GM23338 (cell line): Measurements from ENCODE around the gene CDC25C. TPM values are rescaled to one million over a fixed set of nuclear protein-coding genes. Genes with fewer than 3 reads are reported as not detected.

Source experiments
- ATAC-seq: fragments of 200-7000 bp; cut with Tn5 transposase; 3 replicates; pipeline ENCODE4 v1.9.1; 2020
- DNase-seq: peaks from one replicate; pipeline ENCODE4 v3.0.0-alpha.2; 2015; ENCODE audit warnings: low spot score
- H2AFZ ChIP-seq: fragments of 200-600 bp; sonication (generic); 2 replicates; pipeline ENCODE4 v1.8.0; 2016; ENCODE audit warnings: antibody characterized with exemption, mild to moderate bottlenecking, moderate library complexity
- H3F3A ChIP-seq: fragments of 200-600 bp; sonication (generic); replicated peaks from 2 replicates; pipeline ENCODE4 v1.8.0; 2017; ENCODE audit warnings: antibody characterized with exemption, mixed run types, low read depth
- H3K27ac ChIP-seq: fragments of 200-600 bp; sonication (generic); 2 replicates; pipeline ENCODE4 v1.6.1; 2016; ENCODE audit warnings: low read depth
- H3K27me3 ChIP-seq: fragments of 200-600 bp; sonication (generic); 2 replicates; pipeline ENCODE4 v1.8.0; 2016; ENCODE audit warnings: mild to moderate bottlenecking, mixed run types, moderate library complexity; ENCODE audit not compliant: insufficient read depth
- H3K36me3 ChIP-seq: fragments of 200-600 bp; sonication (generic); 2 replicates; pipeline ENCODE4 v1.8.0; 2016; ENCODE audit warnings: mild to moderate bottlenecking; ENCODE audit not compliant: insufficient read depth
- H3K4me1 ChIP-seq: fragments of 200-600 bp; sonication (generic); 2 replicates; pipeline ENCODE4 v1.8.0; 2016; ENCODE audit warnings: mild to moderate bottlenecking, moderate library complexity; ENCODE audit not compliant: insufficient read depth
- H3K4me2 ChIP-seq: fragments of 200-600 bp; sonication (generic); 2 replicates; pipeline ENCODE4 v1.7.1; 2017; ENCODE audit warnings: mixed run types
- H3K4me3 ChIP-seq: fragments of 200-600 bp; sonication (generic); 2 replicates; pipeline ENCODE4 v1.6.1; 2016; ENCODE audit warnings: mixed run types
- H3K79me2 ChIP-seq: fragments of 200-600 bp; sonication (generic); replicated peaks from 2 replicates; pipeline ENCODE4 v1.8.0; 2017; ENCODE audit warnings: mild to moderate bottlenecking; ENCODE audit not compliant: insufficient read depth
- H3K9me2 ChIP-seq: fragments of 200-600 bp; sonication (generic); 2 replicates; pipeline ENCODE4 v1.8.0; 2017; ENCODE audit not compliant: insufficient read depth
- H4K20me1 ChIP-seq: fragments of 200-600 bp; sonication (generic); replicated peaks from 2 replicates; pipeline ENCODE4 v1.8.0; 2017; ENCODE audit warnings: mild to moderate bottlenecking; ENCODE audit not compliant: insufficient read depth
- H3K27ac Mint-ChIP-seq: 2 replicates; pipeline ENCODE4 v1.8.0; 2020; ENCODE audit warnings: inconsistent platforms, mild to moderate bottlenecking, moderate library complexity, mixed read lengths
- H3K27me3 Mint-ChIP-seq: 3 replicates; pipeline ENCODE4 v1.8.0; 2022; ENCODE audit warnings: low read depth, mild to moderate bottlenecking, moderate library complexity, mixed read lengths, inconsistent platforms; ENCODE audit not compliant: insufficient read depth, poor library complexity
- H3K36me3 Mint-ChIP-seq: 3 replicates; pipeline ENCODE4 v1.8.0; 2021; ENCODE audit warnings: low read depth, mild to moderate bottlenecking, inconsistent platforms, moderate library complexity, mixed read lengths
- H3K4me1 Mint-ChIP-seq: 3 replicates; pipeline ENCODE4 v1.8.0; 2020; ENCODE audit warnings: mild to moderate bottlenecking, inconsistent platforms, mixed read lengths
- H3K4me3 Mint-ChIP-seq: 3 replicates; pipeline ENCODE4 v1.8.0; 2021; ENCODE audit warnings: moderate library complexity, mild to moderate bottlenecking, inconsistent platforms, mixed read lengths
- H3K9me3 Mint-ChIP-seq: 3 replicates; pipeline ENCODE4 v1.8.0; 2020; ENCODE audit warnings: moderate library complexity, mild to moderate bottlenecking, inconsistent platforms, mixed read lengths
- CREB1 ChIP-seq: fragments of 250-450 bp; sonication (Bioruptor Pico); IDR thresholded peaks from 2 replicates; pipeline ENCODE4 v1.5.0; 2020; ENCODE audit warnings: low read depth, mild to moderate bottlenecking, moderate library complexity
- CTCF ChIP-seq, 2 experiments: fragments of 200-600 bp in 1 of 2; sonication (generic) in 1 of 2; conservative IDR thresholded peaks; 2 replicates each; pipeline versions ENCODE4 v1.5.1 to v1.6.1; 2016 to 2017; ENCODE audit warnings: antibody characterized with exemption in 2 of 2, low read depth in 2 of 2, mild to moderate bottlenecking in 2 of 2, moderate library complexity in 1 of 2
- ETS1 ChIP-seq: IDR thresholded peaks from 2 replicates; pipeline ENCODE4 v1.6.1; 2016; ENCODE audit warnings: antibody characterized with exemption
- EZH2 ChIP-seq: fragments of 200-600 bp; sonication (generic); IDR thresholded peaks from one replicate; pipeline ENCODE4 v1.8.0; 2017; ENCODE audit warnings: antibody characterized with exemption, mild to moderate bottlenecking, low read depth; ENCODE audit not compliant: unreplicated experiment
- EZH2phosphoT487 ChIP-seq: fragments of 200-600 bp; sonication (generic); IDR thresholded peaks from one replicate; pipeline ENCODE4 v1.8.1; 2018; ENCODE audit warnings: antibody characterized with exemption; ENCODE audit not compliant: unreplicated experiment
- JUNB ChIP-seq: IDR thresholded peaks from one replicate; pipeline ENCODE4 v1.6.1; 2016; ENCODE audit warnings: antibody characterized with exemption; ENCODE audit not compliant: unreplicated experiment
- NANOG ChIP-seq: IDR thresholded peaks from 2 replicates; pipeline ENCODE4 v1.6.1; 2016; ENCODE audit warnings: antibody characterized with exemption, borderline replicate concordance
- POLR2AphosphoS5 ChIP-seq: IDR thresholded peaks from 2 replicates; pipeline ENCODE4 v1.6.1; 2016; ENCODE audit warnings: antibody characterized with exemption, low read depth
- REST ChIP-seq: IDR thresholded peaks from one replicate; pipeline ENCODE4 v1.6.1; 2018; ENCODE audit warnings: antibody characterized with exemption; ENCODE audit not compliant: unreplicated experiment
- STAT1 ChIP-seq: IDR thresholded peaks from one replicate; pipeline ENCODE4 v1.6.1; 2016; ENCODE audit warnings: antibody characterized with exemption; ENCODE audit not compliant: unreplicated experiment
- ZNF114 ChIP-seq: fragments of 250-450 bp; sonication (Bioruptor Pico); IDR thresholded peaks from 2 replicates; pipeline ENCODE4 v1.5.0; 2020; ENCODE audit warnings: mild to moderate bottlenecking, moderate library complexity
- ZNF331 ChIP-seq: fragments of 250-450 bp; sonication (Bioruptor Pico); IDR thresholded peaks from 2 replicates; pipeline ENCODE4 v1.5.0; 2020; ENCODE audit warnings: low read depth, mild to moderate bottlenecking, moderate library complexity
- polyA plus RNA-seq: library from polyadenylated mRNA; unstranded; fragments of >200 nt; fragmentation: Nextera tagmentation; extraction: Ambion mirVana; gene quantifications from 2 replicates; pipeline ENCODE4 v1.2.1, GENCODE V29; 2016
- total RNA-seq: library from RNA; depleted of rRNA; stranded (reverse); fragments of >200 nt; shearing (Covaris generic); gene quantifications from 2 replicates; pipeline ENCODE4 v1.2.3, GENCODE V29; 2014

CDC25C gene
- total and polyA plus RNA-seq, 2 experiments from 2014 or later = 20.9 to 25.6 TPM

DNA sequence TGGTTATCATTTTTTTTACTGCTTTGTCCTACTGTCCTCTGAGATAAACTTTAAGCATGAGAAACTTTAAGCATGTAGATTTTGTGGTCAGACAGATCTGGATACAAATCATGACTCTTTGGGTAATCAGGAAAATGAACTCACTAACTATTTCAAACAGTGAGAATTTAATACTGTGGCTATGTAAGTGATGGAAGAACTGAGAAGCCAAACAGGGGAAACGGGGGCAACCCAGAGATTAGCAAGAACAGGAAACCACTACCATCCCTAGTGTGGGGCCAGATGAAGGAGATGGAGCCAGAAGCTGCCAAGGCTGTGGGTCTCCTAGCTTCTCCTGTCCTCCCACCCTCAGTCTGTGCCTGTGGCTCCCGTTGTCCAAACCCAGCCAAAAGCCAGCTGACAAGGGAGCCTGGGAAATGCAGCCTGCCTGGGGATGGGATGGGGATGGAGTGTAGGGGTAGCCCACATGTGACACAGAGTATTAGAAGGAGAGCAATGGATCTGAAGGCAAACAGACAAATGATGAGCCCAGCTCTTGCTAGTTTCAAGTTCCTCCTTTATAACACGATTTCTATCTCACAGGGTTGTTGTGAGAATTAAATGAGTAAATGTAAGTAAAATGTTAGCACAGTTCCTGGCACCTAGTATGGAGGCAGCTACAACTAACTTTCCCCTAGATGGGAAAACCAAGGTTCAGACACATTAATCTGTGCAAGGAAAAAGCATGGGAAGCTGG lies 90.8 kb downstream of the CDC25C start (continued):
- no peak for TF ChIP-seq REST
- TF ChIP-seq JUNB = no peak
- TF ChIP-seq STAT1 = no peak
- TF ChIP-seq POLR2AphosphoS5 = no peak

DNA sequence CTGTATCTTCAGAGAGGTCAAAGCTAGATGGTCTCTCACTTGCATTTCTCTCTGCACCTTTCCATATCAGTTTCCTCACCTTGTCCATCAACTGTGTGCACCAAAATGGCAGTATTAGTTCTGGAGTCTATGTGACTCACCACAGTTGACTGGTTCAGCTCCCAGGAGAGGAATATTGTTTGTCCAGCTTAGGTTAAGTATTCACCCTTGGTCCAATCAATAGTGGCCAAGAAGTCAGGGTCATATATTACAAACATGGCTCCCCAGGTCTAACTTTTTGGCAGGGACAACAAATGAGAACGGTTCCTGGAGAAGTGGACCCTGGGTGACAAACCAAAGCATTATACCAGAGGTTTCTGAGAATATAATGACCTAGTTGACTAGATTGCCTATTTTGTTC lies 93.6 kb downstream of the CDC25C start:
- Histone ChIP-seq H3K36me3 (no peaks in the 10 kb centered on the region), H3K79me2 (no peaks in the 10 kb centered on the region), H4K20me1 (no peaks in the 10 kb centered on the region; the same call in 1 of the 2 replicates), H3K4me2 (no peak overlapping the region), H3K9me2 (no peaks in the 10 kb centered on the region), H3K4me1 (no peaks in the 10 kb centered on the region; the same call in 1 of the 2 replicates), H3K27ac (no peak overlapping the region), H3F3A (peaks cover 9% of the 10 kb centered on the region; the same call in 1 of the 2 replicates), H2AFZ (no peak overlapping the region), H3K4me3 (no peak overlapping the region), H3K27me3 (peaks cover 38% of the 10 kb centered on the region)
- peaks cover 7% of the 10 kb centered on the region; the same call in 2 of the 3 replicates for H3K4me1 Mint-ChIP-seq
- H3K9me3 Mint-ChIP-seq = no peaks in the 10 kb centered on the region
- H3K36me3 Mint-ChIP-seq = no peaks in the 10 kb centered on the region
- H3K4me3 Mint-ChIP-seq = no peak overlapping the region
- H3K27me3 Mint-ChIP-seq = peaks cover 29% of the 10 kb centered on the region
- DNase-seq = no peak
- ATAC-seq = no peak
- H3K27ac Mint-ChIP-seq = no peak overlapping the region
- TF ChIP-seq EZH2phosphoT487 = no peak
- TF ChIP-seq ZNF331 = no peak
- no peak for TF ChIP-seq POLR2AphosphoS5
- no peak for TF ChIP-seq ZNF114 (CRISPR knock-in tag)
- TF ChIP-seq REST = no peak
- no peak for TF ChIP-seq NANOG
- TF ChIP-seq ETS1 = no peak
- no peak for TF ChIP-seq CREB1 (CRISPR knock-in tag)
- TF ChIP-seq STAT1 = no peak
- TF ChIP-seq JUNB = no peak
- no peak for TF ChIP-seq CTCF (conservative IDR thresholded peaks at IDR 0.05; ENCODE audit: low read depth in 2 of 2)
- TF ChIP-seq EZH2 = no peak
